Activated naive CD4-positive, alpha-beta T cell treated with anti-CD3 and anti-CD28 coated beads for 36 hours (primary cell): ENCODE data around the gene C19orf44. TPM values are rescaled to one million over a fixed set of nuclear protein-coding genes. Genes with fewer than 3 reads are reported as not detected.
"Not testable (repeated sequence)": the region's sequence is repeated elsewhere in the genome, so short reads cannot be mapped to it uniquely, and the experiment has no call there.

Experiments
- CTCF ChIA-PET: fragments of 350-600 bp; sonication (Branson Sonifier 250); formaldehyde crosslinking; loops from one replicate; lab custom pipeline; 2021; ENCODE audit warnings: antibody characterized with exemption; lab: Charles Lee
- DNase-seq: peaks from one replicate; pipeline ENCODE4 v3.0.0-alpha.2; 2020
- H3K27ac Mint-ChIP-seq: one replicate; pipeline ENCODE4 v1.8.0; 2021; ENCODE audit warnings: mild to moderate bottlenecking, mixed read lengths
- H3K27me3 Mint-ChIP-seq: one replicate; pipeline ENCODE4 v1.8.0; 2021; ENCODE audit warnings: low read depth, mixed read lengths
- H3K36me3 Mint-ChIP-seq: one replicate; pipeline ENCODE4 v1.8.0; 2021; ENCODE audit warnings: low read depth, mixed read lengths
- H3K4me1 Mint-ChIP-seq: one replicate; pipeline ENCODE4 v1.8.0; 2021; ENCODE audit warnings: low read depth, mixed read lengths
- H3K4me3 Mint-ChIP-seq: one replicate; pipeline ENCODE4 v1.8.0; 2021; ENCODE audit warnings: mild to moderate bottlenecking, moderate library complexity, mixed read lengths
- H3K9me3 Mint-ChIP-seq: one replicate; pipeline ENCODE4 v1.8.0; 2021; ENCODE audit warnings: mixed read lengths
- intact Hi-C: fragments of 100-400 bp; cut with micrococcal nuclease; formaldehyde crosslinking; loops from one replicate; pipeline ENCODE4 v1.15.1; 2023
- total RNA-seq, 2 experiments: library from RNA; stranded (reverse); gene quantifications; one replicate each; pipeline ENCODE4 v1.2.3, GENCODE V29; 2021

The C19orf44 gene
- 1 to 10 TPM; 2.1 to 2.6 TPM for total RNA-seq

GRCh38 chr19:16495982-16496612, at the start of gene C19orf44, which contains the start of gene CALR3:
C19orf44 (plus strand) TSS chr19:16496394; CDS start chr19:16500793, 4,399 bp downstream.
CALR3 (minus strand) TSS chr19:16496167; CDS start chr19:16496129, 38 bp downstream.
- peak within 1 kb of the TSS; percentile 64 for H3K27ac Mint-ChIP-seq
- H3K36me3 Mint-ChIP-seq = peaks cover 3% of the 10 kb centered on the region

GRCh38 chr19:16446724-16447368, 49.3 kb upstream of the C19orf44 start:
- H3K4me1 Mint-ChIP-seq = peaks cover 51% of the 10 kb centered on the region
- no peaks in the 10 kb centered on the region for H3K27me3 Mint-ChIP-seq
- peak; percentile 69 for DNase-seq
- CTCF ChIA-PET = interaction anchor here (0.6 kb wide), 1 partner anchor 269 kb away, joined by 3 read pairs; no protein-coding TSS in a partner anchor
- no peak overlapping the region for H3K4me3 Mint-ChIP-seq
- peak overlapping the region; percentile 28 for H3K27ac Mint-ChIP-seq
- intact Hi-C loops = no loop called here
- no peaks in the 10 kb centered on the region for H3K9me3 Mint-ChIP-seq
- H3K36me3 Mint-ChIP-seq = peaks cover 8% of the 10 kb centered on the region

More at GRCh38 chr19:16495982-16496612, at the start of gene C19orf44, which contains the start of gene CALR3:
- H3K9me3 Mint-ChIP-seq = no peaks in the 10 kb centered on the region
- H3K27me3 Mint-ChIP-seq = no peaks in the 10 kb centered on the region
- peak; percentile 98 for DNase-seq
- H3K4me1 Mint-ChIP-seq = peaks cover 15% of the 10 kb centered on the region
- CTCF ChIA-PET = interaction anchor here (1.4 kb wide), 1 partner anchor 19 kb away, joined by 4 read pairs; no protein-coding TSS in a partner anchor
- intact Hi-C loops = loop anchor here (1.0 to 5.0 kb wide), 7 partner anchors 24 to 659 kb away; partner anchors contain the start of genes AP1M1, CHERP, MED26 and RAB8A
- H3K4me3 Mint-ChIP-seq = peak within 1 kb of the TSS; percentile 95

GRCh38 chr19:16448872-16449271, 47.3 kb upstream of the C19orf44 start:
- H3K9me3 Mint-ChIP-seq, DNase-seq, H3K27me3 Mint-ChIP-seq, H3K27ac Mint-ChIP-seq, H3K4me3 Mint-ChIP-seq, H3K36me3 Mint-ChIP-seq, intact Hi-C loops: not testable (repeated sequence)
- CTCF ChIA-PET = interaction anchor here (0.7 kb wide), 1 partner anchor 94 kb away, joined by 5 read pairs; no protein-coding TSS in a partner anchor
- H3K4me1 Mint-ChIP-seq = peaks cover 51% of the 10 kb centered on the region

GRCh38 chr19:16449330-16449961, 46.7 kb upstream of the C19orf44 start:
- no peak overlapping the region for H3K4me3 Mint-ChIP-seq
- H3K27me3 Mint-ChIP-seq = no peaks in the 10 kb centered on the region
- no peak overlapping the region for H3K27ac Mint-ChIP-seq
- intact Hi-C loops = no loop called here
- CTCF ChIA-PET = interaction anchor here (0.7 kb wide), 1 partner anchor 94 kb away, joined by 5 read pairs; no protein-coding TSS in a partner anchor
- H3K36me3 Mint-ChIP-seq = peaks cover 8% of the 10 kb centered on the region
- peaks cover 48% of the 10 kb centered on the region for H3K4me1 Mint-ChIP-seq
- H3K9me3 Mint-ChIP-seq = no peaks in the 10 kb centered on the region
- peak; percentile 32 for DNase-seq

- Mint-ChIP-seq H3K36me3 (peaks cover 8% of the 10 kb centered on the region), H3K4me1 (peaks cover 37% of the 10 kb centered on the region), H3K27ac (no peak overlapping the region), H3K4me3 (no peak overlapping the region), H3K27me3 (no peaks in the 10 kb centered on the region), H3K9me3 (no peaks in the 10 kb centered on the region)
- intact Hi-C loops = no loop called here
- CTCF ChIA-PET = interaction anchor here (0.6 to 1.6 kb wide), 4 partner anchors 10 to 612 kb away, joined by 3 to 6 read pairs (median 4); no protein-coding TSS in a partner anchor
- DNase-seq = no peak
Observed at GRCh38 chr19:16452325-16452724, 43.9 kb upstream of the C19orf44 start.

- H3K9me3 Mint-ChIP-seq = no peaks in the 10 kb centered on the region
- no peak overlapping the region for H3K4me3 Mint-ChIP-seq
- H3K27ac Mint-ChIP-seq = no peak overlapping the region
- intact Hi-C loops = no loop called here
- CTCF ChIA-PET = interaction anchor here (0.6 to 0.7 kb wide), 2 partner anchors 455 to 1507 kb away, joined by 3 to 6 read pairs; no protein-coding TSS in a partner anchor
- peaks cover 5% of the 10 kb centered on the region for H3K36me3 Mint-ChIP-seq
- no peak for DNase-seq
- peaks cover 39% of the 10 kb centered on the region for H3K4me1 Mint-ChIP-seq
- no peaks in the 10 kb centered on the region for H3K27me3 Mint-ChIP-seq
Observed at GRCh38 chr19:16454351-16454918, 41.8 kb upstream of the C19orf44 start.

GRCh38 chr19:16455489-16455888, 40.7 kb upstream of the C19orf44 start:
- H3K27me3 Mint-ChIP-seq = no peaks in the 10 kb centered on the region
- CTCF ChIA-PET = no interaction called here
- intact Hi-C loops = no loop called here
- H3K36me3 Mint-ChIP-seq = no peaks in the 10 kb centered on the region
- peaks cover 41% of the 10 kb centered on the region for H3K4me1 Mint-ChIP-seq
- DNase-seq = no peak
- H3K4me3 Mint-ChIP-seq = no peak overlapping the region
- no peaks in the 10 kb centered on the region for H3K9me3 Mint-ChIP-seq
- H3K27ac Mint-ChIP-seq = no peak overlapping the region

GRCh38 chr19:16456652-16457194, 39.5 kb upstream of the C19orf44 start:
- Mint-ChIP-seq H3K4me3 (no peak overlapping the region), H3K27me3 (no peaks in the 10 kb centered on the region), H3K4me1 (peaks cover 42% of the 10 kb centered on the region), H3K27ac (no peak overlapping the region), H3K9me3 (no peaks in the 10 kb centered on the region), H3K36me3 (no peaks in the 10 kb centered on the region)
- DNase-seq = no peak
- CTCF ChIA-PET = no interaction called here
- intact Hi-C loops = no loop called here

- intact Hi-C loops = no loop called here
- H3K36me3 Mint-ChIP-seq = no peaks in the 10 kb centered on the region
- DNase-seq = peak; percentile 24
- H3K4me1 Mint-ChIP-seq = peaks cover 42% of the 10 kb centered on the region
- no peak overlapping the region for H3K27ac Mint-ChIP-seq
- CTCF ChIA-PET = interaction anchor here (0.6 kb wide), 1 partner anchor 74 kb away, joined by 3 read pairs; no protein-coding TSS in a partner anchor
- H3K4me3 Mint-ChIP-seq = no peak overlapping the region
- no peaks in the 10 kb centered on the region for H3K9me3 Mint-ChIP-seq
- H3K27me3 Mint-ChIP-seq = no peaks in the 10 kb centered on the region
Observed at GRCh38 chr19:16457195-16457953, 38.8 kb upstream of the C19orf44 start.

GRCh38 chr19:16457954-16458331, 38.3 kb upstream of the C19orf44 start:
- no peaks in the 10 kb centered on the region for H3K9me3 Mint-ChIP-seq
- DNase-seq = no peak
- H3K4me1 Mint-ChIP-seq = peaks cover 44% of the 10 kb centered on the region
- no peak overlapping the region for H3K4me3 Mint-ChIP-seq
- no peak overlapping the region for H3K27ac Mint-ChIP-seq
- H3K36me3 Mint-ChIP-seq = no peaks in the 10 kb centered on the region
- H3K27me3 Mint-ChIP-seq = no peaks in the 10 kb centered on the region
- intact Hi-C loops = no loop called here
- CTCF ChIA-PET = interaction anchor here (0.6 kb wide), 1 partner anchor 75 kb away, joined by 3 read pairs; no protein-coding TSS in a partner anchor
